IgD-negative memory B cell (primary cell): ENCODE data around the gene DUSP9. TPM values are rescaled to one million over a fixed set of nuclear protein-coding genes. Genes with fewer than 3 reads are reported as not detected.
"Not testable (repeated sequence)": the region's sequence is repeated elsewhere in the genome, so short reads cannot be mapped to it uniquely, and the experiment has no call there.

Source experiments
- H3K27ac Mint-ChIP-seq, 3 donors: one replicate each; pipeline ENCODE4 v1.8.0; 2020 to 2022; ENCODE audit warnings: mild to moderate bottlenecking in 3 of 3, mixed read lengths in 3 of 3, moderate library complexity in 1 of 3
- H3K27me3 Mint-ChIP-seq: one replicate; pipeline ENCODE4 v1.8.0; 2021; ENCODE audit warnings: mixed read lengths
- H3K36me3 Mint-ChIP-seq: one replicate; pipeline ENCODE4 v1.8.0; 2020; ENCODE audit warnings: mild to moderate bottlenecking, mixed read lengths
- H3K4me1 Mint-ChIP-seq, 3 donors: one replicate each; pipeline ENCODE4 v1.8.0; 2020 to 2022; ENCODE audit warnings: mixed read lengths in 3 of 3, mild to moderate bottlenecking in 1 of 3
- H3K4me3 Mint-ChIP-seq, 4 donors: one replicate each; pipeline ENCODE4 v1.8.0; 2020 to 2022; ENCODE audit warnings: mild to moderate bottlenecking in 4 of 4, mixed read lengths in 4 of 4, moderate library complexity in 3 of 4
- H3K9me3 Mint-ChIP-seq, 3 donors: one replicate each; pipeline ENCODE4 v1.8.0; 2020 to 2021; ENCODE audit warnings: mixed read lengths in 3 of 3, mild to moderate bottlenecking in 1 of 3
- polyA plus RNA-seq: library from polyadenylated mRNA; unstranded; fragments of 300-500 nt; fragmentation: Illumina TruSeq; gene quantifications from one replicate; pipeline ENCODE4 v1.2.3, GENCODE V29; 2021

DUSP9 gene
- polyA plus RNA-seq, 1 donor from 2014 or later, result not detected

DNA sequence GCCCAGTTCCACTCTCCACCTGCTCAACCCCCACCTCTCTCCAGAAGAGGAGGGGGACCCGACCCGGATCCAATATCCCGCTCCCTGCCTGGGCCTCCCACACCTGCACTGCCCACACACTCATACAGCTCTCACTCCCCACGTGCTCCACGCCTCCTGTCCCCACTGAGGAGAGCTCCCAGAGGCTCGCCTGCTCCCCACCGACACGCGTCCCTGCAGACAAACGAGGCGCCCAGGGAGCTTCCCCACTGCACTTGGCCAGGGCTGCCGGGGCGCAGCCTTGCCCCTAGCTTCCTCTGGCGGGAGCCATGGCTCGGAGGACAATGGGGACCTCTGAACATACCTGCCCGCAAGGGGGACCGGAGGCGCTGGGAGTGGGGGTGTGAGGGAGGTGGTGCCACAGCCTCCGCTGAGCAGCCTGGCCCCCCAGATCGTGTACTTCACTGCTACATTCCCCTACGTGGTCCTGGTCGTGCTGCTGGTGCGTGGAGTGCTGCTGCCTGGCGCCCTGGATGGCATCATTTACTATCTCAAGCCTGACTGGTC lies 45.7 kb downstream of the DUSP9 start:
- H3K27ac Mint-ChIP-seq, result no peak overlapping the region
- H3K27me3 Mint-ChIP-seq, result peaks cover 5% of the 10 kb centered on the region
- H3K4me1 Mint-ChIP-seq, result no peaks in the 10 kb centered on the region
- H3K36me3 Mint-ChIP-seq, result no peaks in the 10 kb centered on the region
- no peak overlapping the region for H3K4me3 Mint-ChIP-seq
- no peaks in the 10 kb centered on the region for H3K9me3 Mint-ChIP-seq

DNA sequence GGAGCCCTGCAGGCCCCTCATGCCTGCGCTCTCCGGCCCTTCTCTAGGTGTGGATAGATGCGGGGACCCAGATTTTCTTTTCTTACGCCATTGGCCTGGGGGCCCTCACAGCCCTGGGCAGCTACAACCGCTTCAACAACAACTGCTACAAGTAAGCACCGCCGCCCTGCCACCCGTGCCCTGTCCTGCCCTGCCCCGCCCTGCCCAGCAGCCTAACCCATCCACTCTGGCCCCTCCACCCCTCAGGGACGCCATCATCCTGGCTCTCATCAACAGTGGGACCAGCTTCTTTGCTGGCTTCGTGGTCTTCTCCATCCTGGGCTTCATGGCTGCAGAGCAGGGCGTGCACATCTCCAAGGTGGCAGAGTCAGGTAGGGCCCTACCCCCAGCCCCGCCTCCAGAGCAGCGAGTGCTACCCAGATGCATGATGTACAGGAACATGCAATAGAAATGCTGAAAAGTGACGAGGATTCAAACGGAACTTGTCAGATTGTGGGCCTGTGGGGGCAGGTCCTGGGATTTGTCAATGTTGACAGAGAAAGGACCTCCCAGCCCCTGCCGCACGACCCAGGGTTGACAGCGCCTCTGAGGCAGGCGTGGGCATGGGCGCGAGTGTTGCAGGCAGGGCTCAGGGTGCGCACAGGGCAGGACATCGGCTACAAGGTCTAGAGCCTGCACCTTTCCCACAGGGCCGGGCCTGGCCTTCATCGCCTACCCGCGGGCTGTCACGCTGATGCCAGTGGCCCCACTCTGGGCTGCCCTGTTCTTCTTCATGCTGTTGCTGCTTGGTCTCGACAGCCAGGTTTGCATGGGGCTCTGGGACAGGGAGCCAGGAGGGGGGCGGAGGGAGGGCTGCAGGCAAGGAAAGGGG lies 46.4 kb downstream of the DUSP9 start:
- Mint-ChIP-seq H3K4me3 (no peak overlapping the region), H3K27ac (no peak overlapping the region), H3K27me3 (peaks cover 5% of the 10 kb centered on the region), H3K9me3 (no peaks in the 10 kb centered on the region), H3K4me1 (no peaks in the 10 kb centered on the region), H3K36me3 (no peaks in the 10 kb centered on the region)

DNA sequence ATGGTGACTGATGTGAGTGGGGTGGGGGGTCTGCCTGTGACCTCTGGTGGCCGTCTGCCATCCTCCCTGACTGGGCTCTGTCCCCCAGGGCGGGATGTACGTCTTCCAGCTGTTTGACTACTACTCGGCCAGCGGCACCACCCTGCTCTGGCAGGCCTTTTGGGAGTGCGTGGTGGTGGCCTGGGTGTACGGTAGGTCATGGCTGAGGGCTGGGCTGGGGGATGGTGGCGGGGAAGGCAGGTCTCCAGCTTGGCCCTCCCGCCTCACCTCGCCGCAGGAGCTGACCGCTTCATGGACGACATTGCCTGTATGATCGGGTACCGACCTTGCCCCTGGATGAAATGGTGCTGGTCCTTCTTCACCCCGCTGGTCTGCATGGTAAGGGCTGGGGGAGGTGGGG lies 47.3 kb downstream of the DUSP9 start:
- H3K4me3 Mint-ChIP-seq, H3K4me1 Mint-ChIP-seq, H3K9me3 Mint-ChIP-seq, H3K27me3 Mint-ChIP-seq, H3K36me3 Mint-ChIP-seq: not testable (repeated sequence)
- H3K27ac Mint-ChIP-seq, result peak overlapping the region in 1 of 3 donors; percentile 80

DNA sequence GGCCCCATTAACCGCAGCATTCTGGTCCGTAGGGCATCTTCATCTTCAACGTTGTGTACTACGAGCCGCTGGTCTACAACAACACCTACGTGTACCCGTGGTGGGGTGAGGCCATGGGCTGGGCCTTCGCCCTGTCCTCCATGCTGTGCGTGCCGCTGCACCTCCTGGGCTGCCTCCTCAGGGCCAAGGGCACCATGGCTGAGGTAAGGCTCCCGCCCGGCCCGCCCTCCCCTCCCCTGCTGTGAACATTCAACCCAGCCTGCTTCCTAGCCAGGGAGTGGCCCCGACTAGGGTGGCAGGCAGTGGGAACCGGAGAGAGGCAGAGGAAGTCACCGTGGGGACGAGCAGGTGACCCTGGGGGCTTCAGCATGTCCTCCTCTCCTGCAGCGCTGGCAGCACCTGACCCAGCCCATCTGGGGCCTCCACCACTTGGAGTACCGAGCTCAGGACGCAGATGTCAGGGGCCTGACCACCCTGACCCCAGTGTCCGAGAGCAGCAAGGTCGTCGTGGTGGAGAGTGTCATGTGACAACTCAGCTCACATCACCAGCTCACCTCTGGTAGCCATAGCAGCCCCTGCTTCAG lies 47.8 kb downstream of the DUSP9 start:
- Mint-ChIP-seq H3K9me3 (no peaks in the 10 kb centered on the region), H3K36me3 (no peaks in the 10 kb centered on the region), H3K4me3 (peak overlapping the region in 1 of 4 donors; percentile 28), H3K4me1 (no peaks in the 10 kb centered on the region), H3K27me3 (peaks cover 7% of the 10 kb centered on the region), H3K27ac (no peak overlapping the region)

DNA sequence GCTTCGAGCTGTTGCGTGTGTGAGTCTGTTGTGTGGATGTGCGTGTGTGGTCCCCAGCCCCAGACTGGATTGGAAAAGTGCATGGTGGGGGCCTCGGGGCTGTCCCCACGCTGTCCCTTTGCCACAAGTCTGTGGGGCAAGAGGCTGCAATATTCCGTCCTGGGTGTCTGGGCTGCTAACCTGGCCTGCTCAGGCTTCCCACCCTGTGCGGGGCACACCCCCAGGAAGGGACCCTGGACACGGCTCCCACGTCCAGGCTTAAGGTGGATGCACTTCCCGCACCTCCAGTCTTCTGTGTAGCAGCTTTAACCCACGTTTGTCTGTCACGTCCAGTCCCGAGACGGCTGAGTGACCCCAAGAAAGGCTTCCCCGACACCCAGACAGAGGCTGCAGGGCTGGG lies 49.1 kb downstream of the DUSP9 start:
- Mint-ChIP-seq H3K4me1 (no peaks in the 10 kb centered on the region), H3K9me3 (no peaks in the 10 kb centered on the region), H3K36me3 (no peaks in the 10 kb centered on the region), H3K27me3 (peaks cover 9% of the 10 kb centered on the region), H3K4me3 (no peak overlapping the region), H3K27ac (no peak overlapping the region)

DNA sequence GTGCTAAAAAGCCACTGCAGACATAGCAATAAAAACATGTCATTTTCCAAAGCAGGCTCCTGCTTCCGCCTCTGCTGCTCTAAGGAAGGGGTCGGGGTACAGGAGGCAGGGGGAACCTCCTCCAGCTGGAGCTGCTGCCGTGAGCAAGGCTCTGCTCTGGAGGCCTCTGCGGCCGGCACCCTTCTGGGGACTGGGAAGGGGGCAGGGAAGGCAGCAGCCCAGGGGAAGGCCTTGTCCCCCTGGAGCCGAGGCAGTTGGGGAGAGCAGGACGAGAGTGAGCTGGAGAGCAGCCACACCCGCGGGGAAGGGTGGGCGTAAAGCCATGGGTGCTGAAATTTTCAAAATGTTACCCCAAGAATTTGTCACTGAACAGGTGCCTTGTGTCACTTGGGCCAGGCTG lies 49.5 kb downstream of the DUSP9 start:
- not testable (repeated sequence) for H3K9me3 Mint-ChIP-seq, H3K27ac Mint-ChIP-seq, H3K4me3 Mint-ChIP-seq, H3K4me1 Mint-ChIP-seq, H3K27me3 Mint-ChIP-seq, H3K36me3 Mint-ChIP-seq

DNA sequence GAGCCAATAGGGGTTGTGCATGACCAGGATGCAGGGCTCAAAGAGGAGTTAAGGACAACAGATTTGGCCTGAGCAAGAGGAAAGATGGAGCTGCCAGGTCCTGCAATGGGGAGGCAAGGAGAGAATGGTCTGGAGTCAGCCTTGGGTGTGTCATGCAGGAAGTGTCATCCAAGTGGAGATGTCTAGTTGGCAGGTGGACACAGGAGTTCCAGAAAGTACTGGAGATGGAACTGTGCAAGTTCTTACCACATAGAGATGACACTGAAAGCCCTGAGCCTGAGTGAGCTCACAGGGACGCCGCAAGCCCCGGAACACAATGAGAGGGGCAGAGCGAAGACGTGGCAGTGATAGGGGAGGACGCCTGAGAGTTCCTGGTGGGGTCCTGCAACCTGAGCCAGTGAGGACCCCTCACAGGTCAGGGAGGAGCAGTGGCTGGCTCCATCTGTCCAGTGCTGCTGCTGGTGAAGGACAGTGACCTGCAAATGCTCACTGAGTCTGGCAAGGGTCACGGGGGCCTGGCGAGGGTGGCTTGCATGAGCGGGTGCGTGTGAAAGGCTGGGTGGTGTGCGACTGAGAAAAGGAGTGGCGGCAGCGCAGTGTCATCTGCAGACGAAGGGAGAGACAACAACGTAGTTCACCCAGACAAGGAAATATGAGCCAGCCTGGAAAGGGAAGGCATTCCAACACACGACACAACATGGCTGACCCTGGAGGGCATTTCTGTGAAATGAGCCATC lies 50.2 kb downstream of the DUSP9 start:
- not testable (repeated sequence) for H3K36me3 Mint-ChIP-seq, H3K9me3 Mint-ChIP-seq, H3K27me3 Mint-ChIP-seq, H3K4me1 Mint-ChIP-seq, H3K4me3 Mint-ChIP-seq
- H3K27ac Mint-ChIP-seq, result peak overlapping the region in 1 of 3 donors; percentile 50

DNA sequence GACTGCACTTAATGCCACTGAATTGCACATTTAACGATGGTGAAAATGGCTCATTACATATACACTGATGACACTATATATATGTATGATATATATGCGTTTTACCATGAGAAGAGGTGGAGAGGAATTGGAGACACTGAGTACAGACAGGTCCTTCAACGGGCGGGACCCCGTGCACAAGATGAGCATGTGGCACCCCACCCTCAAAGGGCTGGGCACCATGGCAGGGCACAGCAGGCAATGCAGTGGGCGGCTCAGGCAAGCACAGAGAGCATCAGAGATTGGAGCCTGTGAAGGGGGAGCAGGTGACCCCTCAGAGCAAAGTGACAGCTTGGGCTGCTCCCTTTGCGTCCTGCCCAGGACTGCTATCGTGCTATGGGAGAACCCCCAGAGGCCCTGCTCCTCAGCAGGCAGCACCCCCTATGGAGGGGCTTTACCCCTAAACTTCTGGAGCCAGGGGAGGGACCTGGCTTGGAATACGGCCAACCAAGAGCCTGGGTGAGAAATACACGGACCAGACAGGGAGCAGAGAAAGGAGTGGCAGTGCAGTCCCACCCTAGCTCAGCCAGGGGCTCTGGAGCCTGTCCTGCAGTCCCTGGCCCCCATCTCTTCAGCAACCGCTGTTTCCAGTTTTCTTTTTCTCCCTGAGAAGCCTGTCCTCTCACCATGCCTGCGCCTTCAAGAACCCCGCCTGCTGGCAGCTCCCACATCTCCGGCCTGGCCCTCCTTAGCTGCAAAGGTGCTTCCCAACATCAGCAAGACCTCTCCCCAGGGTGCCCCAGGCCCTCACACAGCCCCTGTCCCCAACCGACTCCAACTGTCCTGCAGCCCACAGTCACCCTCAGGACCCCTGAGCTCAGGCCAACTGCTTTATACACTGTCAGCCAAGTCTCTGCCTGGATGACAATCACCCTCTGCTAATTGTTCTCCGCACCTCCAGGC lies 51.2 kb downstream of the DUSP9 start:
- Mint-ChIP-seq H3K27me3 (peaks cover 9% of the 10 kb centered on the region), H3K4me3 (peak overlapping the region in 1 of 4 donors; percentile 41), H3K4me1 (no peaks in the 10 kb centered on the region), H3K9me3 (no peaks in the 10 kb centered on the region), H3K27ac (no peak overlapping the region), H3K36me3 (no peaks in the 10 kb centered on the region)

DNA sequence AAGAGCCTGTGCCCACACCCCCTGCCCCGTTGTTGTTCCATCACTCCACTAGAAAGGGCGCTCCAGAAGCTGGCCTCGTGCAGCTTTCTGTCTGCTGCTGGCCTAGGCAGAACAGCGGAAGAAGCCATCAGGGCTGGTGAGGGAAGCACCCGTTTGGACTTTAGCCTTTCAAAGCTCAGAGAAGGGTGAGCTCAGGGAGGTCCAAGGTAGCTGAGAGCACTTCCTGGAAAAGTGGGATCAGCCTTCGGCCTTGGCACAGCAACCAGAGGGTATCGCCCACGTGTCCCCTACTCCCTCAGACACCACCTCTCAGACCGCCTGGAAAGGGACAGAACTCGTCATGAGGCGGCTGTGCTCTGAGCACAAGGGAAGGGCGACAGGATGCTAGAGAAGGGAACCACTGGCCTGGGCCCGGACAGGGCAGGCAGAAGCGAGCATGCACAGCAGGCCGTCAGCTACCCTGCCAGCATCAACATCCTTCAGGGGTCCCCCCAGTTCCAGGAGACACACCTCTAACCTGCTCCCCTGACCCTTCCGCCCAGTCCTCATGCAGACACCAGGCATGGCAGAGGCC lies 52.3 kb downstream of the DUSP9 start:
- not testable (repeated sequence) for H3K9me3 Mint-ChIP-seq, H3K36me3 Mint-ChIP-seq

DNA sequence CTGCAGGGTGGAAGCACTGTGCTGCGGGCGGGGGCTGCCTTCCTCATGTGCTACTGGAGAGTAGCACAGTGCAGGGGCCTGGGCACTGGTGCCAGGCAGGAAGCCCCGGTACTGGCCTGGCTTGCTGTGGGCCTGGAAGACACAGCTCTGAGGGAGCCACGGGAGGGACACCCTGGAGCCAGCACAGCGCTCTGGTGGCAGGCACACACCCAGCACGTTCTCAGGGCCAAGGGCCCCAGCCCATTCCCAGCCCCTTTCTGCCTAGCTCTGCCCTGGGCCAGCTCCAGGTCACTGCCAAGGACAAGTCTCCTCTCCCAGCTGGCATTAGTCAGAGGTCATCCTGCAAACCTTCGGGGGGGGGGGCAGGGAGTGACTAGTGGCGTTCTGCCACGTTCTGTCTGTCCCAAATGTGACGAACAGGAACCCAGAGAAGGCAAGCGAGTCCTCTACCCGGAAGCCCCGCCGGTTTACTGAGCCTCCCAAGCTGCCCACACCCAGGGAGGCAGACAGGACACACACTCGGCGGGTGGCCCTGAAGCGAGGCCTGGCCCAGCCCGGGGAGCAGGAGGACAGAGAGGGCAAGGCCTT lies 52.9 kb downstream of the DUSP9 start:
- not testable (repeated sequence) for H3K4me3 Mint-ChIP-seq, H3K4me1 Mint-ChIP-seq, H3K27me3 Mint-ChIP-seq, H3K9me3 Mint-ChIP-seq, H3K27ac Mint-ChIP-seq, H3K36me3 Mint-ChIP-seq

More for the DNA sequence above, 52.3 kb downstream of the DUSP9 start:
- peak overlapping the region in 1 of 3 donors; percentile 27 for H3K27ac Mint-ChIP-seq
- not testable (repeated sequence) for H3K4me1 Mint-ChIP-seq, H3K27me3 Mint-ChIP-seq, H3K4me3 Mint-ChIP-seq

DNA sequence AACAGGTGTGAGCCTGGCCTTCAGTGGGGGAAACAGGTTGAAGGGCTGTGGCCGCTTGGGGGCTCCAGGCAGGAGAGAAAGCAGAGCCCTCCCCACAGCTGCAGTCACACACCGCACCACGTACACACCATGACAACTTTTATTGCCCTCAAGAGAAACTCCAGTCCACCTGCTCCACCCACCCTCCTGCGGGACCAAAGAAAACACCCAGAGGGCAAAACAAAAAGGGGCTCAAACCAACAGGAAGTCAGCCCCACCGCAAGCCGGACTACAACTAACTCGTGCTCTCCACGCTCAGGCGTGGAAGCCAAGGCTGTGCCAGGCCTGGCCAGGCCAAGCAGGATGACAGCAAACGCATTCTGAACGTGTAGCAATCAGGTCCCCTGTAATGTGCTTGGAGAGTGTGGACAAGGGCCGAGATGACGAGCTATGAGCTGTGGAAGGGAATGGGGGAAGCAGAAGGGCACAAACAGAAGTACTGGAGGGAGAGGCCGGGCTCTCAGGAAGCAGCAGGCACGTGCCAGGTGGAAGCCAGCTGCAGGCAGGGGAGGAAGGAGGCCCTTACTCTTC lies 53.5 kb downstream of the DUSP9 start:
- H3K27ac Mint-ChIP-seq, result no peak overlapping the region
- H3K36me3 Mint-ChIP-seq, result no peaks in the 10 kb centered on the region
- H3K4me1 Mint-ChIP-seq, result no peaks in the 10 kb centered on the region
- H3K4me3 Mint-ChIP-seq, result no peak overlapping the region
- peaks cover 3% of the 10 kb centered on the region for H3K27me3 Mint-ChIP-seq
- H3K9me3 Mint-ChIP-seq, result no peaks in the 10 kb centered on the region
